ENCODE data around the gene SRM. TPM values are rescaled to one million over a fixed set of nuclear protein-coding genes. Genes with fewer than 3 reads are reported as not detected.

SRM gene
- total and polyA plus RNA-seq, 2 of the 13 experiments (the other 11 are each of a cell fraction or from before 2014, with no cell fraction given) = 27.9 to 31.8 TPM

DNA sequence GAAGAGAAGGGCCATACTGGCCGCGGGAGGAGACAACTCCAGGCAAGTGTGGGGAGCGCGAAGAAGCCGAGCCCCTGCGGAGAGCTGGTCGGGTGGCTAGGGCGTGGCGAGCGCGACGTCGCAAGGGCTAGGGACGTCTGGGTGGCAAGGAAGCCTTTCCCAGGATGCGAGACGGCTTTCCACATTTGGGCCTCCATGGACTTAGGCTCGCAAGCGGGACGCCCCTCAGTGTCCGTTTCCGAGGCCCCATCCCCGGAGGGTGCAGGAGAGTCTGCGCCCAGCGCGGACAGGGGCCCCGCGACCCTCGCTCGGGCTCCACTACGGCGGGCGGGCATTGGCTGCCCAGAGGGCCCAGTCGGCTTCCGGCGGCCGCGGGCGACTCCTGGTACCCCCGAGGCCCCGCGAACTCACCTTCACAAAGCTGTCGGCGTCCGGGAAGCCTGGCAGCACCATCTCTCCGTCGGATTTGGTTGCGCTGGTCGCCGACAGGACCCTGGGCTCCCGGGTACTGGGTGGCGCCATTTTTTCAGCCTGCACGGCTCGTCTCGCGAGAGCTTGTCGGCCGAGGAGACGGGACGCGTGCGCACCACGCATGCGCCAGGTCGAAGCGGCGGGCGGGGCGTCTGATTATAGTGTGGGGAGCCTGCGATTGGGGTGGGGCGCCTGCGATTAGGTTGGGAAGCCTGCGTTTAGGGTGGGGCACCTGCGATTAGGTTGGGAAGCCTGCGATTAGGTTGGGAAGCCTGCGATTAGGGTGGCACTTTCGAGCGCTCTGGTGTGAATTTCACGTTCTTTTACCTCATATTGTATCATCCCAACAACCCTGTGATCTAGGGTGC is 39.7 kb upstream of the SRM start, which contains the start of gene EXOSC10 (continued):
- TF ChIP-seq, protein P1, sequence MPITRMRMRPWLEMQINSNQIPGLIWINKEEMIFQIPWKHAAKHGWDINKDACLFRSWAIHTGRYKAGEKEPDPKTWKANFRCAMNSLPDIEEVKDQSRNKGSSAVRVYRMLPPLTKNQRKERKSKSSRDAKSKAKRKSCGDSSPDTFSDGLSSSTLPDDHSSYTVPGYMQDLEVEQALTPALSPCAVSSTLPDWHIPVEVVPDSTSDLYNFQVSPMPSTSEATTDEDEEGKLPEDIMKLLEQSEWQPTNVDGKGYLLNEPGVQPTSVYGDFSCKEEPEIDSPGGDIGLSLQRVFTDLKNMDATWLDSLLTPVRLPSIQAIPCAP (CRISPR knock-in tag; IDR thresholded peaks at IDR 0.05; ENCODE audit: low read depth) = no peak
- TF ChIP-seq NFATC3 (CRISPR knock-in tag; IDR thresholded peaks at IDR 0.05) (no peak), MTF2 (CRISPR knock-in tag; IDR thresholded peaks at IDR 0.05; ENCODE audit: borderline replicate concordance) (no peak), DPF2 (CRISPR knock-in tag; IDR thresholded peaks at IDR 0.05; ENCODE audit: borderline replicate concordance, low read depth) (no peak), FOXA3 (CRISPR knock-in tag; IDR thresholded peaks at IDR 0.05) (no peak), ZNF672 (CRISPR knock-in tag; IDR thresholded peaks at IDR 0.05) (no peak), KAT7 (CRISPR knock-in tag; IDR thresholded peaks at IDR 0.05; ENCODE audit: borderline replicate concordance) (peak; percentile 85), RBFOX2 (IDR thresholded peaks at IDR 0.05; ENCODE audit: low read depth, low read length) (peak; percentile 97), ZNF10 (CRISPR knock-in tag; IDR thresholded peaks at IDR 0.05; ENCODE audit: borderline replicate concordance, low read depth) (no peak), SRSF1 (optimal IDR thresholded peaks at IDR 0.05; ENCODE audit: low read depth, low read length) (peak; percentile 26)
- TF ChIP-seq, protein P2, sequence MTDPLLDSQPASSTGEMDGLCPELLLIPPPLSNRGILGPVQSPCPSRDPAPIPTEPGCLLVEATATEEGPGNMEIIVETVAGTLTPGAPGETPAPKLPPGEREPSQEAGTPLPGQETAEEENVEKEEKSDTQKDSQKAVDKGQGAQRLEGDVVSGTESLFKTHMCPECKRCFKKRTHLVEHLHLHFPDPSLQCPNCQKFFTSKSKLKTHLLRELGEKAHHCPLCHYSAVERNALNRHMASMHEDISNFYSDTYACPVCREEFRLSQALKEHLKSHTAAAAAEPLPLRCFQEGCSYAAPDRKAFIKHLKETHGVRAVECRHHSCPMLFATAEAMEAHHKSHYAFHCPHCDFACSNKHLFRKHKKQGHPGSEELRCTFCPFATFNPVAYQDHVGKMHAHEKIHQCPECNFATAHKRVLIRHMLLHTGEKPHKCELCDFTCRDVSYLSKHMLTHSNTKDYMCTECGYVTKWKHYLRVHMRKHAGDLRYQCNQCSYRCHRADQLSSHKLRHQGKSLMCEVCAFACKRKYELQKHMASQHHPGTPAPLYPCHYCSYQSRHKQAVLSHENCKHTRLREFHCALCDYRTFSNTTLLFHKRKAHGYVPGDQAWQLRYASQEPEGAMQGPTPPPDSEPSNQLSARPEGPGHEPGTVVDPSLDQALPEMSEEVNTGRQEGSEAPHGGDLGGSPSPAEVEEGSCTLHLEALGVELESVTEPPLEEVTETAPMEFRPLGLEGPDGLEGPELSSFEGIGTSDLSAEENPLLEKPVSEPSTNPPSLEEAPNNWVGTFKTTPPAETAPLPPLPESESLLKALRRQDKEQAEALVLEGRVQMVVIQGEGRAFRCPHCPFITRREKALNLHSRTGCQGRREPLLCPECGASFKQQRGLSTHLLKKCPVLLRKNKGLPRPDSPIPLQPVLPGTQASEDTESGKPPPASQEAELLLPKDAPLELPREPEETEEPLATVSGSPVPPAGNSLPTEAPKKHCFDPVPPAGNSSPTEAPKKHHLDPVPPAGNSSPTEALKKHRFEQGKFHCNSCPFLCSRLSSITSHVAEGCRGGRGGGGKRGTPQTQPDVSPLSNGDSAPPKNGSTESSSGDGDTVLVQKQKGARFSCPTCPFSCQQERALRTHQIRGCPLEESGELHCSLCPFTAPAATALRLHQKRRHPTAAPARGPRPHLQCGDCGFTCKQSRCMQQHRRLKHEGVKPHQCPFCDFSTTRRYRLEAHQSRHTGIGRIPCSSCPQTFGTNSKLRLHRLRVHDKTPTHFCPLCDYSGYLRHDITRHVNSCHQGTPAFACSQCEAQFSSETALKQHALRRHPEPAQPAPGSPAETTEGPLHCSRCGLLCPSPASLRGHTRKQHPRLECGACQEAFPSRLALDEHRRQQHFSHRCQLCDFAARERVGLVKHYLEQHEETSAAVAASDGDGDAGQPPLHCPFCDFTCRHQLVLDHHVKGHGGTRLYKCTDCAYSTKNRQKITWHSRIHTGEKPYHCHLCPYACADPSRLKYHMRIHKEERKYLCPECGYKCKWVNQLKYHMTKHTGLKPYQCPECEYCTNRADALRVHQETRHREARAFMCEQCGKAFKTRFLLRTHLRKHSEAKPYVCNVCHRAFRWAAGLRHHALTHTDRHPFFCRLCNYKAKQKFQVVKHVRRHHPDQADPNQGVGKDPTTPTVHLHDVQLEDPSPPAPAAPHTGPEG (CRISPR knock-in tag; IDR thresholded peaks at IDR 0.05) = peak; percentile 45; the same call in 1 of the 2 replicates
- TF ChIP-seq, protein P3, sequence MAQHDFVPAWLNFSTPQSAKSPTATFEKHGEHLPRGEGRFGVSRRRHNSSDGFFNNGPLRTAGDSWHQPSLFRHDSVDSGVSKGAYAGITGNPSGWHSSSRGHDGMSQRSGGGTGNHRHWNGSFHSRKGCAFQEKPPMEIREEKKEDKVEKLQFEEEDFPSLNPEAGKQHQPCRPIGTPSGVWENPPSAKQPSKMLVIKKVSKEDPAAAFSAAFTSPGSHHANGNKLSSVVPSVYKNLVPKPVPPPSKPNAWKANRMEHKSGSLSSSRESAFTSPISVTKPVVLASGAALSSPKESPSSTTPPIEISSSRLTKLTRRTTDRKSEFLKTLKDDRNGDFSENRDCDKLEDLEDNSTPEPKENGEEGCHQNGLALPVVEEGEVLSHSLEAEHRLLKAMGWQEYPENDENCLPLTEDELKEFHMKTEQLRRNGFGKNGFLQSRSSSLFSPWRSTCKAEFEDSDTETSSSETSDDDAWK (CRISPR knock-in tag; IDR thresholded peaks at IDR 0.05) = no peak
- TF ChIP-seq, protein P4, sequence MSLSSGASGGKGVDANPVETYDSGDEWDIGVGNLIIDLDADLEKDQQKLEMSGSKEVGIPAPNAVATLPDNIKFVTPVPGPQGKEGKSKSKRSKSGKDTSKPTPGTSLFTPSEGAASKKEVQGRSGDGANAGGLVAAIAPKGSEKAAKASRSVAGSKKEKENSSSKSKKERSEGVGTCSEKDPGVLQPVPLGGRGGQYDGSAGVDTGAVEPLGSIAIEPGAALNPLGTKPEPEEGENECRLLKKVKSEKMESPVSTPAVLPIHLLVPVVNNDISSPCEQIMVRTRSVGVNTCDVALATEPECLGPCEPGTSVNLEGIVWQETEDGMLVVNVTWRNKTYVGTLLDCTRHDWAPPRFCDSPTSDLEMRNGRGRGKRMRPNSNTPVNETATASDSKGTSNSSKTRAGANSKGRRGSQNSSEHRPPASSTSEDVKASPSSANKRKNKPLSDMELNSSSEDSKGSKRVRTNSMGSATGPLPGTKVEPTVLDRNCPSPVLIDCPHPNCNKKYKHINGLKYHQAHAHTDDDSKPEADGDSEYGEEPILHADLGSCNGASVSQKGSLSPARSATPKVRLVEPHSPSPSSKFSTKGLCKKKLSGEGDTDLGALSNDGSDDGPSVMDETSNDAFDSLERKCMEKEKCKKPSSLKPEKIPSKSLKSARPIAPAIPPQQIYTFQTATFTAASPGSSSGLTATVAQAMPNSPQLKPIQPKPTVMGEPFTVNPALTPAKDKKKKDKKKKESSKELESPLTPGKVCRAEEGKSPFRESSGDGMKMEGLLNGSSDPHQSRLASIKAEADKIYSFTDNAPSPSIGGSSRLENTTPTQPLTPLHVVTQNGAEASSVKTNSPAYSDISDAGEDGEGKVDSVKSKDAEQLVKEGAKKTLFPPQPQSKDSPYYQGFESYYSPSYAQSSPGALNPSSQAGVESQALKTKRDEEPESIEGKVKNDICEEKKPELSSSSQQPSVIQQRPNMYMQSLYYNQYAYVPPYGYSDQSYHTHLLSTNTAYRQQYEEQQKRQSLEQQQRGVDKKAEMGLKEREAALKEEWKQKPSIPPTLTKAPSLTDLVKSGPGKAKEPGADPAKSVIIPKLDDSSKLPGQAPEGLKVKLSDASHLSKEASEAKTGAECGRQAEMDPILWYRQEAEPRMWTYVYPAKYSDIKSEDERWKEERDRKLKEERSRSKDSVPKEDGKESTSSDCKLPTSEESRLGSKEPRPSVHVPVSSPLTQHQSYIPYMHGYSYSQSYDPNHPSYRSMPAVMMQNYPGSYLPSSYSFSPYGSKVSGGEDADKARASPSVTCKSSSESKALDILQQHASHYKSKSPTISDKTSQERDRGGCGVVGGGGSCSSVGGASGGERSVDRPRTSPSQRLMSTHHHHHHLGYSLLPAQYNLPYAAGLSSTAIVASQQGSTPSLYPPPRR (CRISPR knock-in tag; IDR thresholded peaks at IDR 0.05; ENCODE audit: borderline replicate concordance) = 0 out of 2 replicates have a peak, but pooled peaks have one; percentile 34
